Kidney (tissue), 22 donors: ENCODE results near the gene MRPL49. TPM values are rescaled to one million over a fixed set of nuclear protein-coding genes. Genes with fewer than 3 reads are reported as not detected.
A peak's percentile ranks its signal among the peaks of the same experiment; 100 is the strongest.

Source experiments
- DNase-seq, 5 donors: peaks; one replicate each; pipeline ENCODE4 v3.0.0-alpha.2; 2013 to 2020
- FAIRE-seq: peaks from 2 replicates; lab custom pipeline; 2012; peaks lifted over from hg19 to GRCh38; lab: Jason Lieb, UNC
- H3K27ac ChIP-seq, 2 donors: one replicate each; pipeline ENCODE4 v1.7.0; 2013; ENCODE audit warnings: low read depth in 2 of 2, low read length in 2 of 2, inconsistent platforms in 1 of 2
- H3K27me3 ChIP-seq: one replicate; pipeline ENCODE4 v1.7.1; 2013; ENCODE audit warnings: low read length, inconsistent platforms; ENCODE audit not compliant: control insufficient read depth, insufficient read depth
- H3K36me3 ChIP-seq, 3 donors: one replicate each; pipeline versions ENCODE4 v1.7.0 to v1.7.1; 2013; ENCODE audit warnings: low read length in 3 of 3, control low read depth in 1 of 3, inconsistent platforms in 1 of 3; ENCODE audit not compliant: insufficient read depth in 3 of 3, control insufficient read depth in 2 of 3
- H3K4me1 ChIP-seq, 3 donors: one replicate each; pipeline versions ENCODE4 v1.7.0 to v1.7.1; 2013; ENCODE audit warnings: low read length in 3 of 3, inconsistent platforms in 1 of 3, low read depth in 1 of 3; ENCODE audit not compliant: control insufficient read depth in 2 of 3, insufficient read depth in 2 of 3
- H3K4me3 ChIP-seq, 3 donors: one replicate each; pipeline versions ENCODE4 v1.7.0 to v1.8.1; 2013; ENCODE audit warnings: low read length in 3 of 3, control low read depth in 1 of 3, inconsistent platforms in 1 of 3
- H3K9ac ChIP-seq, 3 donors: one replicate each; pipeline versions ENCODE4 v1.7.0 to v1.7.1; 2013; ENCODE audit warnings: low read length in 3 of 3, control low read depth in 1 of 3, inconsistent platforms in 1 of 3
- H3K9me3 ChIP-seq, 3 donors: one replicate each; pipeline versions ENCODE4 v1.7.0 to v1.7.1; 2013; ENCODE audit warnings: low read length in 3 of 3, control low read depth in 1 of 3, inconsistent platforms in 1 of 3; ENCODE audit not compliant: control insufficient read depth in 2 of 3, insufficient read depth in 1 of 3
- intact Hi-C: fragments of 100-400 bp; cut with DNase I; formaldehyde crosslinking; loops from one replicate; pipeline ENCODE4 v1.11.1; 2022
- long read RNA-seq, 10 donors: library from polyadenylated mRNA in 1 of 10; unstranded in 1 of 10; transcript quantifications; one replicate each; pipeline ENCODE4 v2.0.0 and lab custom pipeline, GENCODE V29; 2021 to 2026
- polyA plus RNA-seq: library from polyadenylated mRNA; stranded (reverse); fragments of 350-450 nt; fragmentation: Illumina TruSeq; extraction: RNeasy Lipid Tissue Mini Kit (QIAGEN cat#74804); gene quantifications from one replicate; pipeline ENCODE4 v1.2.3, GENCODE V29; 2014; ENCODE audit warnings: low read depth, low replicate concordance; ENCODE audit not compliant: insufficient read depth
- total RNA-seq: library from RNA; stranded (reverse); fragmentation: NEBNext Ultra II Directional; extraction: Animal tissue kit (Norgen Biotek cat#: 25700); gene quantifications from one replicate; pipeline ENCODE4 v1.2.1, GENCODE V29; 2021
- TF ChIP-seq, protein P1 (sequence below): IDR thresholded peaks from 3 replicates; pipeline ENCODE4 v1.5.1; 2012; ENCODE audit warnings: mild to moderate bottlenecking, moderate library complexity, borderline replicate concordance; ENCODE audit not compliant: insufficient read depth; ENCODE audit errors: extremely low read depth
- donor health status: control.
- donor health status: control.
- donor health status: control.
- donor health status: control.
- donor health status: control.
- donor health status: DM: yes; HTN: yes; CAD: no.
- donor health status: Normal renal cell carcinoma (clear cell type).

MRPL49 gene
- total RNA-seq (53.3 TPM), polyA plus RNA-seq (76.7 TPM)
- long read RNA-seq, donor 1, transcript MRPL49-201 (4 exons, 2,019 nt): major isoform, 11 of 12 reads
- long read RNA-seq, donor 1, partial matches to known transcripts: 0 of 12 reads
- long read RNA-seq, donor 1, other reads (novel, unspliced or antisense): 0 of 12 reads
- long read RNA-seq, donor 2, transcript MRPL49-201 (4 exons, 2,019 nt): major isoform, 20 of 20 reads
- long read RNA-seq, donor 2, partial matches to known transcripts: 0 of 20 reads
- long read RNA-seq, donor 2, other reads (novel, unspliced or antisense): 0 of 20 reads
- long read RNA-seq, donor 3, transcript MRPL49-201 (4 exons, 2,019 nt): major isoform, 30 of 33 reads
- long read RNA-seq, donor 3, partial matches to known transcripts: 0 of 33 reads
- long read RNA-seq, donor 3, other reads (novel, unspliced or antisense): 0 of 33 reads
- long read RNA-seq, donor 4, transcript MRPL49-201 (4 exons, 2,019 nt): major isoform, 8 of 8 reads
- long read RNA-seq, donor 4, partial matches to known transcripts: 0 of 8 reads
- long read RNA-seq, donor 4, other reads (novel, unspliced or antisense): 0 of 8 reads
- long read RNA-seq, donor 5, partial matches to known transcripts: 0 of 1 reads
- long read RNA-seq, donor 5, other reads (novel, unspliced or antisense): 0 of 1 reads
- long read RNA-seq, donor 6, transcript MRPL49-201 (4 exons, 2,019 nt): major isoform, 5 of 6 reads
- long read RNA-seq, donor 6, partial matches to known transcripts: 0 of 6 reads
- long read RNA-seq, donor 6, other reads (novel, unspliced or antisense): 0 of 6 reads
- long read RNA-seq, donor 7, transcript MRPL49-201 (4 exons, 2,019 nt): major isoform, 67 of 78 reads
- long read RNA-seq, donor 7, partial matches to known transcripts: 9 of 78 reads
- long read RNA-seq, donor 7, other reads (novel, unspliced or antisense): 1 of 78 reads
- long read RNA-seq, donor 8, transcript MRPL49-201 (4 exons, 2,019 nt): major isoform, 12 of 75 reads
- long read RNA-seq, donor 8, partial matches to known transcripts: 61 of 75 reads
- long read RNA-seq, donor 8, other reads (novel, unspliced or antisense): 0 of 75 reads
- long read RNA-seq, donor 9, transcript MRPL49-201 (4 exons, 2,019 nt): major isoform, 12 of 12 reads
- long read RNA-seq, donor 9, partial matches to known transcripts: 0 of 12 reads
- long read RNA-seq, donor 9, other reads (novel, unspliced or antisense): 0 of 12 reads
- long read RNA-seq, donor 10, transcript MRPL49-201 (4 exons, 2,019 nt): major isoform, 16 of 17 reads
- long read RNA-seq, donor 10, partial matches to known transcripts: 0 of 17 reads
- long read RNA-seq, donor 10, other reads (novel, unspliced or antisense): 0 of 17 reads

DNA sequence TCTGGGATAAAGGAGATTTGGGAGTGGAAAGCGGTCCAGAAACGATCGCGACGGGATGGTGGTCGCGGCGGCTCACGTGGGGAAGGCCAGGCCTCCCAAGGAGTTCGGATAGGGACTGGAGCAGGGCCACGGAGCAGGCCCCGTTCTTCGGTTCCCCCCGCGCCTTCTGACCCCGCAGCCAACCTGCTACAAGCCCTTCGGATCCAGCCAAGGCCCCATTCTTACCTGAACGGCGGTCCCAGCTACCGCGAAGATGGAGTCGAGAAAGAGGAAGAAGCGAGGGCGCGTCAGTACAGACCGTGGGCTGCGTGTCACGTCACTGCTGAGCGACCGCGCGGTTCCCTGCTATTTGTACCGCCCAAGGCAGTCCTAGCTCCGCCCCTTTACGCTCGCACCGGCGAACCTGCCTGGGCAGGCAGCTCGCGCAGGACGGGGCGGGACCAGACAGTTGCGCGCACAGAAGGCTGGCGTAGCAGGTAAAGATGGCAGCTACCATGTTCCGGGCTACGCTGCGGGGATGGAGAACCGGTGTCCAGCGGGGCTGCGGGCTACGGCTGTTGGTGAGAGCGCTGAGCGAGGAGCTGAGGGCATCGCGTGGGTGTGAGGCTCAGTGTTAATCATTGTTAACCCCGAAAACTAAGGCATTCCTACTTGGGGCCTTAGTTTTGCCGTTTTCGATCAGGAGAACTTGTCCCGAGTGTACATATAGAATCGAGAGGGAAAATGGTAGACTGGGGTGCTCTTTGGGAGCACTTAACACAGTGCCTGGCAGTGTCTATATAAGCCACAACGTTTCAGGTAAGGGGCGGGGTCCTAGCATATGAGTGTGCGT is at the start of gene MRPL49, which contains the start of gene FAU:
Gene MRPL49, plus strand, starts transcription at position 457 of the 832 bp plus-strand sequence. Its CDS starts 26 bp downstream, at position 483.
Gene FAU, minus strand, starts transcription at position 270 of the 832 bp plus-strand sequence. CDS start 321 bp downstream, outside the sequence.
- H3K4me1 ChIP-seq: peaks cover 2 to 13% (median 11%) of the 10 kb centered on the region in 3 donors
- H3K27ac ChIP-seq: peak within 1 kb of the TSS; percentile 90 to 96
- peak; percentile 98 to 99 (median 99) for DNase-seq
- H3K36me3 ChIP-seq: peaks cover 2 to 43% (median 23%) of the 10 kb centered on the region in 3 donors
- H3K27me3 ChIP-seq: no peaks in the 10 kb centered on the region
- FAIRE-seq: peak; percentile 67
- H3K9me3 ChIP-seq: no peaks in the 10 kb centered on the region
- H3K9ac ChIP-seq: peak within 1 kb of the TSS; percentile 97 to 99 (median 99)
- peak within 1 kb of the TSS; percentile 93 to 99 (median 98) for H3K4me3 ChIP-seq
- intact Hi-C loops: no loop called here
- TF ChIP-seq, protein P1, sequence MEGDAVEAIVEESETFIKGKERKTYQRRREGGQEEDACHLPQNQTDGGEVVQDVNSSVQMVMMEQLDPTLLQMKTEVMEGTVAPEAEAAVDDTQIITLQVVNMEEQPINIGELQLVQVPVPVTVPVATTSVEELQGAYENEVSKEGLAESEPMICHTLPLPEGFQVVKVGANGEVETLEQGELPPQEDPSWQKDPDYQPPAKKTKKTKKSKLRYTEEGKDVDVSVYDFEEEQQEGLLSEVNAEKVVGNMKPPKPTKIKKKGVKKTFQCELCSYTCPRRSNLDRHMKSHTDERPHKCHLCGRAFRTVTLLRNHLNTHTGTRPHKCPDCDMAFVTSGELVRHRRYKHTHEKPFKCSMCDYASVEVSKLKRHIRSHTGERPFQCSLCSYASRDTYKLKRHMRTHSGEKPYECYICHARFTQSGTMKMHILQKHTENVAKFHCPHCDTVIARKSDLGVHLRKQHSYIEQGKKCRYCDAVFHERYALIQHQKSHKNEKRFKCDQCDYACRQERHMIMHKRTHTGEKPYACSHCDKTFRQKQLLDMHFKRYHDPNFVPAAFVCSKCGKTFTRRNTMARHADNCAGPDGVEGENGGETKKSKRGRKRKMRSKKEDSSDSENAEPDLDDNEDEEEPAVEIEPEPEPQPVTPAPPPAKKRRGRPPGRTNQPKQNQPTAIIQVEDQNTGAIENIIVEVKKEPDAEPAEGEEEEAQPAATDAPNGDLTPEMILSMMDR: no peak

DNA sequence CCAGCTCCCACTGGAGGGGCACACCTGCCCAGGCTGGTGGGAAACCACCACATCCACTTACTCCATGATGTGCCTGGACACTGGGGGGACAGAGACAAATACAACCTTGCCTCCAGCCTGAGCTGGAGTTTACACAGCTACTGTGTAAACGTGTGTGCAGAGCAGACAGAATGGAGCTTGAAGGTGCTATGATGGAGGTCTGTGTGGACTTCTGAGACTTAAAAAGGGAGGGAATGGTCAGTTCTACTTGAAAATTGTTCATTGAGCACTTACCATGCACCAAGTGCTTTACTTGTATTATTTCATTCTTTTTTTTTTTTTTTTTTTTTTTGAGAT is 49.5 kb upstream of the MRPL49 start:
- TF ChIP-seq, protein P1: no peak
- no peak for DNase-seq
- intact Hi-C loops: no loop called here
- Histone ChIP-seq H3K9ac (no peak overlapping the region), H3K4me1 (no peaks in the 10 kb centered on the region), H3K36me3 (no peaks in the 10 kb centered on the region), H3K9me3 (no peaks in the 10 kb centered on the region), H3K27me3 (no peaks in the 10 kb centered on the region), H3K27ac (no peak overlapping the region), H3K4me3 (no peak overlapping the region)
- FAIRE-seq: no peak

DNA sequence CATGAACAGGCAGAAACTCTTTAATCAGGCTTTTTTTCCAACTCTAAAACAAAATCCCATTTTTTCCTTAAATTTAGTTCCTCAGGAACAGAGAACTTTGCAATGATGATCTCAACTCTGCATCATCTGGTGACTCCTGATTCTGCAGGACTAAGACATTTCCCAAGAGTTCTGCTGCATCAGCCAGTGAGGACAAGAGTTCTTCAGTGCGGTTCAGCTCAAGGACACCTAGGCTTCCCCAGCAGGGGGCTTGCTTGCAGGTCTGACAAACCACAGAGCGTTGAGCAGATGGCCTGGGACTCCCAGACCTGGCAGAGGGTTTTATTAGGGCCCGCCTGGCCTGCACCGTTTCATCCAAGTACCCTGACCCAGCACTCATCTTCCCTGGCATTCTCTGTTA is 44.7 kb upstream of the MRPL49 start:
- H3K27ac ChIP-seq: no peak overlapping the region
- H3K36me3 ChIP-seq: no peaks in the 10 kb centered on the region
- no peak overlapping the region for H3K4me3 ChIP-seq
- DNase-seq: no peak
- H3K4me1 ChIP-seq: no peaks in the 10 kb centered on the region
- no peaks in the 10 kb centered on the region for H3K27me3 ChIP-seq
- FAIRE-seq: no peak
- no peaks in the 10 kb centered on the region for H3K9me3 ChIP-seq
- H3K9ac ChIP-seq: no peak overlapping the region
- TF ChIP-seq, protein P1: no peak
- intact Hi-C loops: no loop called here
